HEK293T (cell line): ENCODE results near the gene SERPINE1.

ENCODE experiments used
- BHLHE40 ChIP-seq: fragments of 450-650 bp; IDR thresholded peaks from 2 replicates; pipeline ENCODE4 v1.6.1; 2016; ENCODE audit warnings: mild to moderate bottlenecking, moderate library complexity, borderline replicate concordance
- CTBP1 ChIP-seq: fragments of 450-650 bp; IDR thresholded peaks from 2 replicates; pipeline ENCODE4 v1.6.1; 2016; ENCODE audit warnings: borderline replicate concordance
- FOXK2 ChIP-seq: fragments of 450-650 bp; IDR thresholded peaks from 2 replicates; pipeline ENCODE4 v1.6.1; 2016; ENCODE audit warnings: mild to moderate bottlenecking
- FOXM1 ChIP-seq: fragments of 450-650 bp; IDR thresholded peaks from 2 replicates; pipeline ENCODE4 v1.6.1; 2017; ENCODE audit warnings: mild to moderate bottlenecking, borderline replicate concordance
- L3MBTL2 ChIP-seq: fragments of 450-650 bp; conservative IDR thresholded peaks from 2 replicates; pipeline ENCODE4 v1.6.1; 2016; ENCODE audit warnings: mild to moderate bottlenecking
- SP1 ChIP-seq: fragments of 450-650 bp; IDR thresholded peaks from 2 replicates; pipeline ENCODE4 v1.6.1; 2017

DNA sequence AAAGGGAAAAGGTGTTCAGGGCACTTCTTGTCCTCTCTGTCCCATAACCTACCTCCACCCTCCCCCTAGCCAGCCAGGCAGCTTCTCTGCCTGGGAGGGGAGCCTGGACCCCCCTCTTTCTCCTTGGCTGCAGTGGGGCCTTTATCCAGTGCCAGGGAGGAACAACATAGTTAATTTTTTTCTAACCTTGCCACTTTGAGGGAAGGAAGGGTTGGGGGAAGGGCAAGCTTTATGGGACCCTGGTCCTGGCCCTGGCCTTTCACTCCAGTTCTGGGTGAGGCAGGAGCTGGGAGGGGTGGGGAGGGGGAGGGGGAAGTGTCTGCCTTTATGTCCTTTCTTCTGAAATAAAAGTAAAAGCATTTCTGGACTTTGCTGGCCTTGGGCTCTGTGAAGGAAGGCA lies 34.0 kb downstream of the SERPINE1 start:
- no peak for TF ChIP-seq FOXK2
- no peak for TF ChIP-seq L3MBTL2
- no peak for TF ChIP-seq FOXM1
- no peak for TF ChIP-seq SP1
- TF ChIP-seq BHLHE40: no peak
- no peak for TF ChIP-seq CTBP1
